HEK293T (cell line): ENCODE data around the gene PDGFRB.

Experiments used
- CTCF ChIA-PET: fragments of 350-600 bp; formaldehyde crosslinking; extraction: SDS; loops from one replicate; lab custom pipeline; 2021; ENCODE audit warnings: antibody characterized with exemption, inconsistent platforms; lab: Yijun Ruan, JAX
- POLR2A ChIA-PET: fragments of 350-600 bp; formaldehyde crosslinking; extraction: SDS; loops from one replicate; lab custom pipeline; 2020; ENCODE audit warnings: antibody characterized with exemption, inconsistent platforms; lab: Yijun Ruan, JAX
- DNase-seq: peaks from one replicate; pipeline ENCODE4 v3.0.0; 2012; ENCODE audit warnings: mixed read lengths; ENCODE audit errors: extremely low spot score
- ARNT ChIP-seq: fragments of 450-650 bp; IDR thresholded peaks from 2 replicates; pipeline ENCODE4 v1.6.1; 2017; ENCODE audit warnings: mild to moderate bottlenecking
- BHLHE40 ChIP-seq: fragments of 450-650 bp; IDR thresholded peaks from 2 replicates; pipeline ENCODE4 v1.6.1; 2016; ENCODE audit warnings: mild to moderate bottlenecking, moderate library complexity, borderline replicate concordance
- CTBP1 ChIP-seq: fragments of 450-650 bp; IDR thresholded peaks from 2 replicates; pipeline ENCODE4 v1.6.1; 2016; ENCODE audit warnings: borderline replicate concordance
- ELF4 ChIP-seq: fragments of 450-650 bp; IDR thresholded peaks from 2 replicates; pipeline ENCODE4 v1.6.1; 2017; ENCODE audit warnings: antibody characterized with exemption
- FOXA1 ChIP-seq: fragments of 450-650 bp; IDR thresholded peaks from 2 replicates; pipeline ENCODE4 v1.6.1; 2016; ENCODE audit warnings: mild to moderate bottlenecking
- FOXK2 ChIP-seq: fragments of 450-650 bp; IDR thresholded peaks from 2 replicates; pipeline ENCODE4 v1.6.1; 2016; ENCODE audit warnings: mild to moderate bottlenecking
- FOXM1 ChIP-seq: fragments of 450-650 bp; IDR thresholded peaks from 2 replicates; pipeline ENCODE4 v1.6.1; 2017; ENCODE audit warnings: mild to moderate bottlenecking, borderline replicate concordance
- HDGF ChIP-seq: fragments of 450-650 bp; IDR thresholded peaks from 2 replicates; pipeline ENCODE4 v1.6.1; 2017; ENCODE audit warnings: antibody characterized with exemption, borderline replicate concordance
- L3MBTL2 ChIP-seq: fragments of 450-650 bp; conservative IDR thresholded peaks from 2 replicates; pipeline ENCODE4 v1.6.1; 2016; ENCODE audit warnings: mild to moderate bottlenecking
- LEF1 ChIP-seq: fragments of 450-650 bp; IDR thresholded peaks from 2 replicates; pipeline ENCODE4 v1.6.1; 2017; ENCODE audit warnings: mild to moderate bottlenecking, borderline replicate concordance
- NFRKB ChIP-seq: fragments of 450-650 bp; IDR thresholded peaks from 2 replicates; pipeline ENCODE4 v1.6.1; 2016; ENCODE audit warnings: mild to moderate bottlenecking, moderate library complexity
- PKNOX1 ChIP-seq: fragments of 450-650 bp; IDR thresholded peaks from 2 replicates; pipeline ENCODE4 v1.6.1; 2016
- SP1 ChIP-seq: fragments of 450-650 bp; IDR thresholded peaks from 2 replicates; pipeline ENCODE4 v1.6.1; 2017
- SUZ12 ChIP-seq: fragments of 450-650 bp; IDR thresholded peaks from 2 replicates; pipeline ENCODE4 v1.6.1; 2016; ENCODE audit warnings: mild to moderate bottlenecking
- TARDBP ChIP-seq: fragments of 450-650 bp; IDR thresholded peaks from 2 replicates; pipeline ENCODE4 v1.6.1; 2016
- ZNF384 ChIP-seq: fragments of 450-650 bp; IDR thresholded peaks from 2 replicates; pipeline ENCODE4 v1.6.1; 2016

The PDGFRB gene

GRCh38 chr5:150182774-150183173 lies 27.1 kb upstream of the PDGFRB start:
- POLR2A ChIA-PET = no interaction called here
- TF ChIP-seq L3MBTL2 (no peak), FOXM1 (no peak), ELF4 (no peak), SUZ12 (no peak), TARDBP (no peak), CTBP1 (no peak), PKNOX1 (no peak), FOXK2 (no peak), LEF1 (no peak), BHLHE40 (no peak), FOXA1 (no peak), HDGF (no peak), NFRKB (no peak)
- CTCF ChIA-PET = no interaction called here
- no peak for DNase-seq

- ChIA-PET POLR2A (no interaction called here), CTCF (interaction anchor here (2.0 kb wide), 1 partner anchor 20 kb away, joined by 4 read pairs; no protein-coding TSS in a partner anchor)
- no peak for DNase-seq
- TF ChIP-seq SUZ12 = no peak
These were observed 26.3 kb upstream of the PDGFRB start for GRCh38 chr5:150181766-150182545.

GRCh38 chr5:150181027-150181426 lies 25.4 kb upstream of the PDGFRB start:
- TF ChIP-seq CTBP1 = no peak
- no peak for TF ChIP-seq HDGF
- TF ChIP-seq BHLHE40 = no peak
- no peak for TF ChIP-seq PKNOX1
- no peak for TF ChIP-seq SP1
- no peak for TF ChIP-seq NFRKB
- no peak for TF ChIP-seq FOXK2
- no peak for TF ChIP-seq LEF1
- TF ChIP-seq L3MBTL2 = no peak
- no peak for TF ChIP-seq ELF4
- TF ChIP-seq FOXM1 = no peak
- TF ChIP-seq FOXA1 = no peak
- TF ChIP-seq TARDBP = no peak
- no peak for TF ChIP-seq ZNF384
- TF ChIP-seq ARNT = no peak
- no peak for TF ChIP-seq SUZ12
- POLR2A ChIA-PET = no interaction called here
- CTCF ChIA-PET = interaction anchor here (0.7 to 2.0 kb wide), 2 partner anchors 19 to 540 kb away, joined by 3 to 4 read pairs; no protein-coding TSS in a partner anchor
- no peak for DNase-seq

GRCh38 chr5:150180241-150181026 lies 24.8 kb upstream of the PDGFRB start:
- TF ChIP-seq ARNT (no peak), NFRKB (no peak), ELF4 (no peak), SUZ12 (no peak), FOXM1 (no peak), HDGF (no peak), TARDBP (no peak), SP1 (no peak), LEF1 (no peak), BHLHE40 (no peak)
- DNase-seq = no peak
- ChIA-PET POLR2A (no interaction called here), CTCF (interaction anchor here (0.7 to 2.0 kb wide), 2 partner anchors 18 to 539 kb away, joined by 3 to 4 read pairs; no protein-coding TSS in a partner anchor)

- POLR2A ChIA-PET = no interaction called here
These were observed 23.5 kb upstream of the PDGFRB start for GRCh38 chr5:150179019-150179620.

More at GRCh38 chr5:150179019-150179620, 23.5 kb upstream of the PDGFRB start:
- TF ChIP-seq FOXA1 (no peak), SP1 (no peak), FOXM1 (no peak), LEF1 (no peak), ARNT (no peak), CTBP1 (no peak), NFRKB (no peak), PKNOX1 (no peak), FOXK2 (no peak), SUZ12 (no peak), TARDBP (no peak), ELF4 (no peak), L3MBTL2 (no peak), ZNF384 (no peak), BHLHE40 (no peak), HDGF (no peak)
- DNase-seq = no peak
- CTCF ChIA-PET = interaction anchor here (0.6 to 1.1 kb wide), 3 partner anchors 16 to 19 kb away, joined by 3 read pairs; no protein-coding TSS in a partner anchor
